H1 (cell line): ENCODE measurements around the gene ACY1. TPM values are rescaled to one million over a fixed set of nuclear protein-coding genes. Genes with fewer than 3 reads are reported as not detected.

ENCODE experiments used
- CTCF ChIA-PET: fragments of 300-600 bp; sonication (Branson Sonifier 250); formaldehyde crosslinking; loops from one replicate; lab custom pipeline; 2021; ENCODE audit not compliant: partially characterized antibody; lab: Charles Lee
- POLR2A ChIA-PET: fragments of 300-600 bp; sonication (Branson Sonifier 250); formaldehyde crosslinking; loops from one replicate; lab custom pipeline; 2021; ENCODE audit warnings: inconsistent platforms; ENCODE audit not compliant: partially characterized antibody; lab: Charles Lee
- DNase-seq, 2 experiments: peaks; one replicate each; pipeline versions ENCODE4 v3.0.0 to v3.0.0-alpha.2; 2010 to 2022; ENCODE audit warnings: low spot score in 2 of 2, low read depth in 1 of 2, mixed read lengths in 1 of 2
- FAIRE-seq: peaks from 2 replicates; lab custom pipeline; 2011; peaks lifted over from hg19 to GRCh38; lab: Jason Lieb, UNC
- H2AFZ ChIP-seq: 2 replicates; pipeline ENCODE4 v1.8.1; 2012; ENCODE audit warnings: low read length, inconsistent platforms
- H2AK5ac ChIP-seq: 2 replicates; pipeline ENCODE4 v1.6.1; 2013; ENCODE audit warnings: low read depth, low read length
- H2BK120ac ChIP-seq: replicated peaks from 2 replicates; pipeline ENCODE3; 2013; ENCODE audit warnings: low read depth, low read length, inconsistent platforms
- H2BK12ac ChIP-seq: 2 replicates; pipeline ENCODE4 v1.6.1; 2013; ENCODE audit warnings: low read depth, low read length
- H2BK15ac ChIP-seq: 2 replicates; pipeline ENCODE4 v1.6.1; 2013; ENCODE audit warnings: low read length
- H2BK20ac ChIP-seq: 2 replicates; pipeline ENCODE4 v1.6.1; 2013; ENCODE audit warnings: low read length
- H2BK5ac ChIP-seq: 2 replicates; pipeline ENCODE4 v1.6.1; 2013; ENCODE audit warnings: low read depth, low read length
- H3K14ac ChIP-seq: 2 replicates; pipeline ENCODE4 v1.6.1; 2013; ENCODE audit warnings: inconsistent platforms; ENCODE audit not compliant: insufficient read length
- H3K18ac ChIP-seq: 2 replicates; pipeline ENCODE4 v1.6.1; 2013; ENCODE audit warnings: low read length; ENCODE audit errors: extremely low read depth
- H3K23ac ChIP-seq: 2 replicates; pipeline ENCODE4 v1.6.1; 2013; ENCODE audit warnings: inconsistent platforms; ENCODE audit not compliant: insufficient read length
- H3K23me2 ChIP-seq: 2 replicates; pipeline ENCODE4 v1.6.1; 2013; ENCODE audit warnings: low read depth, low read length
- H3K27ac ChIP-seq: 2 replicates; pipeline ENCODE4 v1.6.1; 2011; ENCODE audit warnings: low read depth, low read length, inconsistent platforms
- H3K27me3 ChIP-seq, 4 experiments: replicated peaks in 1 of 4; 1 replicate in 1 of 4; 2 replicates in 3 of 4; pipeline versions ENCODE4 v1.6.1 to v1.8.1; 2011 to 2013; ENCODE audit warnings: low read length in 3 of 4, mild to moderate bottlenecking in 3 of 4, inconsistent platforms in 2 of 4, mixed read lengths in 2 of 4, moderate library complexity in 1 of 4; ENCODE audit not compliant: control insufficient read depth in 3 of 4, insufficient read depth in 3 of 4; ENCODE audit errors: extremely low read depth in 1 of 4
- H3K36me3 ChIP-seq, 4 experiments: 2 replicates each; pipeline versions ENCODE4 v1.6.1 to v1.8.1; 2011 to 2013; ENCODE audit warnings: mild to moderate bottlenecking in 4 of 4, low read length in 3 of 4, moderate library complexity in 2 of 4, control low read depth in 1 of 4, inconsistent platforms in 1 of 4; ENCODE audit not compliant: insufficient read depth in 4 of 4, control insufficient read depth in 2 of 4
- H3K4ac ChIP-seq: replicated peaks from 2 replicates; pipeline ENCODE3; 2013; ENCODE audit warnings: low read length, low read depth, mixed read lengths, inconsistent platforms; ENCODE audit not compliant: insufficient read length
- H3K4me1 ChIP-seq, 4 experiments: replicated peaks in 1 of 4; 1 replicate in 1 of 4; 2 replicates in 3 of 4; pipeline versions ENCODE4 v1.6.1 to v1.8.1; 2011 to 2013; ENCODE audit warnings: low read length in 3 of 4, inconsistent platforms in 2 of 4, mixed read lengths in 1 of 4; ENCODE audit not compliant: insufficient read depth in 4 of 4, control insufficient read depth in 3 of 4
- H3K4me2 ChIP-seq, 2 experiments: 2 replicates each; pipeline versions ENCODE4 v1.6.1 to v1.8.1; 2011 to 2013; ENCODE audit warnings: low read depth in 2 of 2, low read length in 2 of 2, control low read depth in 1 of 2, inconsistent platforms in 1 of 2, mild to moderate bottlenecking in 1 of 2; ENCODE audit not compliant: insufficient read depth in 1 of 2
- H3K4me3 ChIP-seq, 4 experiments: fragments of 200-600, 300-600 bp in 1 of 4; sonication (generic), shearing (Covaris generic), sonication (Bioruptor Twin) in 1 of 4; 2 replicates each; pipeline versions ENCODE4 v1.5.1 to v1.8.1; 2011 to 2016; ENCODE audit warnings: low read length in 4 of 4, low read depth in 3 of 4, control low read depth in 2 of 4, inconsistent platforms in 2 of 4, mild to moderate bottlenecking in 2 of 4, mixed read lengths in 1 of 4, moderate library complexity in 1 of 4; ENCODE audit not compliant: insufficient read depth in 2 of 4; ENCODE audit errors: extremely low read depth in 1 of 4
- H3K56ac ChIP-seq: replicated peaks from 2 replicates; pipeline ENCODE3; 2013; ENCODE audit warnings: low read depth, mild to moderate bottlenecking, mixed read lengths, low read length, inconsistent platforms; ENCODE audit not compliant: insufficient read length
- H3K79me1 ChIP-seq: 2 replicates; pipeline ENCODE4 v1.6.1; 2013; ENCODE audit warnings: low read depth, low read length, control low read depth
- H3K79me2 ChIP-seq, 2 experiments: 2 replicates each; pipeline versions ENCODE4 v1.6.1 to v1.8.1; 2012 to 2013; ENCODE audit warnings: low read length in 2 of 2, mild to moderate bottlenecking in 2 of 2, inconsistent platforms in 1 of 2; ENCODE audit not compliant: insufficient read depth in 2 of 2, control insufficient read depth in 1 of 2
- H3K9ac ChIP-seq, 4 experiments: replicated peaks in 1 of 4; 1 replicate in 1 of 4; 2 replicates in 3 of 4; pipeline versions ENCODE4 v1.6.1 to v1.8.1; 2011 to 2013; ENCODE audit warnings: low read depth in 3 of 4, low read length in 3 of 4, control low read depth in 2 of 4, mild to moderate bottlenecking in 2 of 4, moderate library complexity in 2 of 4, inconsistent platforms in 1 of 4; ENCODE audit errors: extremely low read depth in 1 of 4
- H3K9me3 ChIP-seq, 2 experiments: 2 replicates each; pipeline versions ENCODE4 v1.6.1 to v1.8.1; 2012 to 2013; ENCODE audit warnings: mild to moderate bottlenecking in 2 of 2, moderate library complexity in 2 of 2, control low read depth in 1 of 2, inconsistent platforms in 1 of 2, low read depth in 1 of 2, low read length in 1 of 2, mixed read lengths in 1 of 2; ENCODE audit not compliant: insufficient read depth in 2 of 2
- H4K20me1 ChIP-seq, 2 experiments: replicated peaks in 1 of 2; 2 replicates each; pipeline versions ENCODE3 to v1.8.1; 2011 to 2013; ENCODE audit warnings: inconsistent platforms in 2 of 2, low read length in 2 of 2, mild to moderate bottlenecking in 1 of 2; ENCODE audit not compliant: insufficient read depth in 2 of 2, control insufficient read depth in 1 of 2
- H4K5ac ChIP-seq: 2 replicates; pipeline ENCODE4 v1.6.1; 2013; ENCODE audit warnings: low read length, low read depth, mixed read lengths, inconsistent platforms; ENCODE audit not compliant: insufficient read length
- H4K8ac ChIP-seq: 2 replicates; pipeline ENCODE4 v1.8.0; 2013; ENCODE audit warnings: mild to moderate bottlenecking, moderate library complexity, low read length, inconsistent platforms; ENCODE audit not compliant: insufficient read depth; ENCODE audit errors: extremely low read depth
- H4K91ac ChIP-seq: replicated peaks from 2 replicates; pipeline ENCODE3; 2013; ENCODE audit warnings: low read length, mixed read lengths, inconsistent platforms; ENCODE audit not compliant: insufficient read length
- ASH2L ChIP-seq: fragments of 200-600, 300-600 bp; sonication (generic); IDR thresholded peaks from one replicate; pipeline ENCODE4 v1.7.1; 2017; ENCODE audit warnings: low read length
- BCL11A ChIP-seq, 2 experiments: IDR thresholded peaks; one replicate each; pipeline ENCODE4 v1.6.1; 2011; ENCODE audit warnings: low read depth in 2 of 2, low read length in 2 of 2, mild to moderate bottlenecking in 2 of 2
- CEBPB ChIP-seq: IDR thresholded peaks from 2 replicates; pipeline ENCODE4 v1.6.1; 2012; ENCODE audit warnings: low read depth, low read length
- EP300 ChIP-seq, 2 experiments: IDR thresholded peaks; 1 replicate in 1 of 2; 2 replicates in 1 of 2; pipeline ENCODE4 v1.6.1; 2011 to 2012; ENCODE audit warnings: low read depth in 2 of 2, low read length in 2 of 2, mild to moderate bottlenecking in 2 of 2, borderline replicate concordance in 1 of 2, inconsistent platforms in 1 of 2, moderate library complexity in 1 of 2
- KDM5A ChIP-seq: fragments of 200-600 bp; IDR thresholded peaks from 2 replicates; pipeline ENCODE4 v1.7.1; 2012; ENCODE audit warnings: mild to moderate bottlenecking, low read length, inconsistent platforms, mixed read lengths
- RXRA ChIP-seq: IDR thresholded peaks from 2 replicates; pipeline ENCODE4 v1.6.1; 2011; ENCODE audit warnings: low read depth, mild to moderate bottlenecking, low read length, moderate library complexity; ENCODE audit not compliant: insufficient read depth
- SAP30 ChIP-seq: fragments of 300-600 bp; sonication (generic); IDR thresholded peaks from 2 replicates; pipeline ENCODE4 v1.7.1; 2012; ENCODE audit warnings: low read length, moderate library complexity, mild to moderate bottlenecking, inconsistent platforms; ENCODE audit not compliant: insufficient read depth, insufficient replicate concordance
- SIRT6 ChIP-seq: IDR thresholded peaks from one replicate; pipeline ENCODE4 v1.7.1; 2012; ENCODE audit warnings: low read length, inconsistent platforms
- SIX5 ChIP-seq: IDR thresholded peaks from 2 replicates; pipeline ENCODE4 v1.6.1; 2011; ENCODE audit warnings: mild to moderate bottlenecking, low read depth, low read length
- SUZ12 ChIP-seq: fragments of 200-600 bp; sonication (generic); IDR thresholded peaks from 2 replicates; pipeline ENCODE4 v1.6.1; 2012; ENCODE audit warnings: mild to moderate bottlenecking, inconsistent platforms, low read length, moderate library complexity, mixed read lengths
- TAF1 ChIP-seq: IDR thresholded peaks from 2 replicates; pipeline ENCODE4 v1.6.1; 2011; ENCODE audit warnings: mild to moderate bottlenecking, low read depth, low read length
- TCF12 ChIP-seq: IDR thresholded peaks from 2 replicates; pipeline ENCODE4 v1.6.1; 2011; ENCODE audit warnings: low read depth, mild to moderate bottlenecking, low read length
- WGBS, 2 experiments: shearing (Covaris generic) in 1 of 2; methylation state at CpG; one replicate each; pipeline versions ENCODE4 v1.1.6 to v1.1.7; 2013 to 2015; ENCODE audit warnings: low lambda C conversion rate in 2 of 2, mixed read lengths in 2 of 2, inconsistent platforms in 1 of 2, low coverage in 1 of 2, missing lambda C conversion rate in 1 of 2; ENCODE audit not compliant: insufficient replicate concordance in 2 of 2, insufficient coverage in 1 of 2, insufficient read length in 1 of 2; ENCODE audit errors: extremely low coverage in 1 of 2, missing lambda C conversion rate in 1 of 2; 5-methylcytosine and 5-hydroxymethylcytosine counted together
- polyA plus RNA-seq, 7 experiments: library from polyadenylated mRNA; depleted of rRNA in 3 of 7; stranded (reverse) in 5 of 7; unstranded in 2 of 7; fragments of >200 nt in 5 of 7; fragments of 200-250 nt in 2 of 7; gene quantifications; 1 replicate in 5 of 7; 2 replicates in 1 of 7; 4 replicates in 1 of 7; pipeline versions ENCODE4 v1.2.1 to v1.2.3, GENCODE V29; 2011 to 2013; ENCODE audit warnings: missing spikeins in 2 of 7, mixed read lengths in 2 of 7
- total RNA-seq: library from RNA; stranded (reverse); fragmentation: NEBNext Ultra II Directional; extraction: Animal tissue kit (Norgen Biotek cat#: 25700); gene quantifications from 2 replicates; pipeline ENCODE4 v1.2.1, GENCODE V29; 2021
- TF ChIP-seq, protein P1 (sequence below): IDR thresholded peaks from 2 replicates; pipeline ENCODE4 v1.6.1; 2012; ENCODE audit warnings: low read length, inconsistent platforms

Gene ACY1
- total and polyA plus RNA-seq, 2 of the 8 experiments (the other 6 are each of a cell fraction or from before 2014, with no cell fraction given): 48.3 to 113 TPM

DNA sequence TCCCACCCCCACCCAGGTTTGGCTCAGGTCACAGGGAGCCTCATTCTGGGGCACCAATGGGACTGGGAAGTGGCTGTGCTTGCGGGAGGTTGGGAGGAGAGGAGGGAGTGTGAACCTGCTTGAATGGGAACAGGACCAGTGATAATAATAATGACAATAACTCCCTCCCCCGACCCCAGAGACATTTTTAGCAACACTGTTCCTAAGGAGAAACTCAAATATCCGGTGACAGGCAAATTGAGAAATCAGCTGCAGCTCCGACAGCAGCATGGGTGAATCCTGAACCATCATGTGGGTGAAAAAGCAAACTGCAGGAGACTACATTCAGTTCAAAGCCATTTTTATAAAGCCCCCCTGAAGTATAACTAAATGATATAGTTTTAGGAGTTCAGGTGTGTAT lies 24.0 kb downstream of the ACY1 start:
- Histone ChIP-seq H2BK5ac (no peak overlapping the region), H3K9me3 (no peaks in the 10 kb centered on the region), H3K14ac (no peak overlapping the region), H3K4me3 (no peak overlapping the region), H3K56ac (no peak overlapping the region), H2BK120ac (no peak overlapping the region), H4K20me1 (peaks cover 0 to 1% of the 10 kb centered on the region in 2 experiments), H3K79me2 (no peaks in the 10 kb centered on the region), H3K23me2 (peaks cover 7% of the 10 kb centered on the region; the same call in 1 of the 2 replicates), H3K18ac (no peak overlapping the region), H3K9ac (no peak overlapping the region; a peak in 1 of 7 replicates), H2BK20ac (no peak overlapping the region), H3K27me3 (no peaks in the 10 kb centered on the region; a peak in 3 of 7 replicates), H2BK12ac (no peak overlapping the region), H2AFZ (no peak overlapping the region), H3K4me2 (no peak overlapping the region; a peak in 1 of 4 replicates), H4K8ac (no peak overlapping the region), H3K27ac (no peak overlapping the region), H4K5ac (no peak overlapping the region), H3K4ac (no peak overlapping the region), H3K4me1 (peaks cover 8 to 41% (median 29%) of the 10 kb centered on the region in 4 experiments), H3K23ac (no peak overlapping the region), H2BK15ac (no peak overlapping the region), H4K91ac (no peak overlapping the region), H3K36me3 (no peaks in the 10 kb centered on the region), H3K79me1 (no peaks in the 10 kb centered on the region), H2AK5ac (no peak overlapping the region)
- 53% methylated on average over 4 of the region's 4 CpGs; no CpG with 5 or more reads in 1 of the 2 experiments for WGBS, 2 experiments
- POLR2A ChIA-PET: interaction anchor here (0.6 to 7.2 kb wide), 6 partner anchors 14 to 222 kb away, joined by 3 to 95 read pairs (median 4); partner anchors contain the start of gene RPL29
- DNase-seq (no peak), FAIRE-seq (no peak)
- CTCF ChIA-PET: interaction anchor here (0.6 to 24.7 kb wide), 14 partner anchors 10 to 271 kb away, joined by 3 to 984 read pairs (median 4); partner anchors contain the start of genes ABHD14B, DUSP7 and WDR82
- no peak for TF ChIP-seq RXRA
- TF ChIP-seq, protein P1, sequence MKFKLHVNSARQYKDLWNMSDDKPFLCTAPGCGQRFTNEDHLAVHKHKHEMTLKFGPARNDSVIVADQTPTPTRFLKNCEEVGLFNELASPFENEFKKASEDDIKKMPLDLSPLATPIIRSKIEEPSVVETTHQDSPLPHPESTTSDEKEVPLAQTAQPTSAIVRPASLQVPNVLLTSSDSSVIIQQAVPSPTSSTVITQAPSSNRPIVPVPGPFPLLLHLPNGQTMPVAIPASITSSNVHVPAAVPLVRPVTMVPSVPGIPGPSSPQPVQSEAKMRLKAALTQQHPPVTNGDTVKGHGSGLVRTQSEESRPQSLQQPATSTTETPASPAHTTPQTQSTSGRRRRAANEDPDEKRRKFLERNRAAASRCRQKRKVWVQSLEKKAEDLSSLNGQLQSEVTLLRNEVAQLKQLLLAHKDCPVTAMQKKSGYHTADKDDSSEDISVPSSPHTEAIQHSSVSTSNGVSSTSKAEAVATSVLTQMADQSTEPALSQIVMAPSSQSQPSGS: no peak
- no peak for TF ChIP-seq ASH2L
- TF ChIP-seq SIRT6: no peak
- TF ChIP-seq KDM5A: no peak
- TF ChIP-seq TAF1: no peak
- no peak for TF ChIP-seq BCL11A (IDR thresholded peaks at IDR 0.05; ENCODE audit: low read depth in 2 of 2, low read length in 2 of 2)
- no peak for TF ChIP-seq SAP30
- no peak for TF ChIP-seq SIX5
- no peak for TF ChIP-seq EP300 (IDR thresholded peaks at IDR 0.05; ENCODE audit: borderline replicate concordance in 1 of 2, low read depth in 2 of 2, low read length in 2 of 2)
- no peak for TF ChIP-seq CEBPB
- TF ChIP-seq SUZ12: no peak
- TF ChIP-seq TCF12: no peak
